Measurements from ENCODE around the gene SUZ12. TPM values are rescaled to one million over a fixed set of nuclear protein-coding genes. Genes with fewer than 3 reads are reported as not detected.
"Not testable (repeated sequence)": the region's sequence is repeated elsewhere in the genome, so short reads cannot be mapped to it uniquely, and the experiment has no call there.

The SUZ12 gene
- polyA plus RNA-seq, 2 of the 4 experiments (the other 2 are of a cell fraction): 38.6 to 54.6 TPM

- TF ChIP-seq REST (IDR thresholded peaks at IDR 0.05): no peak
These were observed 1.3 kb upstream of the SUZ12 start (continued) for GRCh38 chr17:31935512-31935911.

- ATAC-seq; DNase-seq (ENCODE audit: low read depth in 1 of 2, low spot score in 1 of 2); H3K4me1 ChIP-seq; FAIRE-seq; H3K9me3 ChIP-seq; CTCF ChIA-PET: not testable (repeated sequence)
- peak overlapping the region in 1 of 2 experiments; percentile 45; a peak in 1 of 6 replicates for H3K27ac ChIP-seq
- WGBS (ENCODE audit: missing lambda C conversion rate): 5% methylated on average over 9 of the region's 12 CpGs
- POLR2A ChIA-PET: interaction anchor here (0.8 kb wide), 1 partner anchor 37 kb away, joined by 5 read pairs; the partner anchor contains the start of gene UTP6
- H3K4me3 ChIP-seq: peak overlapping the region; percentile 45
- H3K4me2 ChIP-seq: peak overlapping the region; percentile 81
These were observed 1.3 kb downstream of the SUZ12 start for GRCh38 chr17:31937926-31938641.

- POLR2A ChIA-PET; DNase-seq (ENCODE audit: low read depth in 1 of 2, low spot score in 1 of 2); CTCF ChIA-PET; ATAC-seq; H3K4me2 ChIP-seq; FAIRE-seq; H3K4me3 ChIP-seq; H3K9me3 ChIP-seq; H3K27ac ChIP-seq; H3K4me1 ChIP-seq: not testable (repeated sequence)
- 97% methylated on average over 11 of the region's 11 CpGs for WGBS (ENCODE audit: missing lambda C conversion rate)
These were observed 5.1 kb downstream of the SUZ12 start for GRCh38 chr17:31941916-31942315.

- FAIRE-seq; H3K4me2 ChIP-seq; POLR2A ChIA-PET; H3K4me3 ChIP-seq; H3K9me3 ChIP-seq; H3K27ac ChIP-seq; H3K4me1 ChIP-seq; CTCF ChIA-PET; ATAC-seq; DNase-seq (ENCODE audit: low read depth in 1 of 2, low spot score in 1 of 2): not testable (repeated sequence)
- WGBS (ENCODE audit: missing lambda C conversion rate): 95% methylated on average over 7 of the region's 7 CpGs
These were observed 5.6 kb downstream of the SUZ12 start for GRCh38 chr17:31942396-31942795.

GRCh38 chr17:31951953-31952352 is 15.1 kb downstream of the SUZ12 start:
- POLR2A ChIA-PET; ATAC-seq; H3K4me1 ChIP-seq; FAIRE-seq; H3K4me2 ChIP-seq; DNase-seq (ENCODE audit: low read depth in 1 of 2, low spot score in 1 of 2); H3K9me3 ChIP-seq; H3K4me3 ChIP-seq; H3K27ac ChIP-seq: not testable (repeated sequence)
- WGBS (ENCODE audit: missing lambda C conversion rate): 92% methylated on average over 3 of the region's 3 CpGs
- CTCF ChIA-PET: interaction anchor here (0.7 to 2.0 kb wide), 2 partner anchors 55 to 62 kb away, joined by 3 to 4 read pairs; partner anchors contain the start of gene LRRC37B

GRCh38 chr17:31964131-31964530 is 27.3 kb downstream of the SUZ12 start:
- H3K27ac ChIP-seq; H3K4me2 ChIP-seq; ATAC-seq; POLR2A ChIA-PET; CTCF ChIA-PET; H3K4me1 ChIP-seq; H3K9me3 ChIP-seq; H3K4me3 ChIP-seq; DNase-seq (ENCODE audit: low read depth in 1 of 2, low spot score in 1 of 2); FAIRE-seq: not testable (repeated sequence)
- WGBS (ENCODE audit: missing lambda C conversion rate): 97% methylated on average over 8 of the region's 8 CpGs

GRCh38 chr17:31967648-31968047 is 30.8 kb downstream of the SUZ12 start:
- no peak overlapping the region for H3K27ac ChIP-seq
- ATAC-seq (peak; percentile 39 to 45; a peak in 2 of 6 replicates), DNase-seq (ENCODE audit: low read depth in 1 of 2, low spot score in 1 of 2) (peak in 1 of 2 experiments; percentile 20), FAIRE-seq (no peak)
- CTCF ChIA-PET: interaction anchor here (1.8 kb wide), 1 partner anchor 40 kb away, joined by 6 read pairs; the partner anchor contains the start of gene LRRC37B
- POLR2A ChIA-PET: no interaction called here
- TF ChIP-seq CEBPB (IDR thresholded peaks at IDR 0.05) (peak; percentile 61 to 73; a peak in 3 of 4 replicates), KDM5A (IDR thresholded peaks at IDR 0.05) (no peak), NR3C1 (IDR thresholded peaks at IDR 0.05) (no peak), RFX5 (IDR thresholded peaks at IDR 0.05) (no peak)
- no peaks in the 10 kb centered on the region for H3K9me3 ChIP-seq
- H3K4me2 ChIP-seq: no peak overlapping the region
- no peak overlapping the region for H3K4me3 ChIP-seq
- peaks cover 5% of the 10 kb centered on the region; the same call in 1 of the 3 replicates for H3K4me1 ChIP-seq
- WGBS (ENCODE audit: missing lambda C conversion rate): 92% methylated on average over 3 of the region's 3 CpGs

- POLR2A ChIA-PET; ATAC-seq; H3K9me3 ChIP-seq; CTCF ChIA-PET; H3K4me3 ChIP-seq; H3K27ac ChIP-seq; FAIRE-seq; H3K4me2 ChIP-seq; DNase-seq (ENCODE audit: low read depth in 1 of 2, low spot score in 1 of 2); H3K4me1 ChIP-seq: not testable (repeated sequence)
- WGBS (ENCODE audit: missing lambda C conversion rate): 86% methylated on average over 5 of the region's 5 CpGs
These were observed 33.6 kb downstream of the SUZ12 start for GRCh38 chr17:31970416-31970815.

- 91% methylated on average over 14 of the region's 14 CpGs for WGBS (ENCODE audit: missing lambda C conversion rate)
- H3K9me3 ChIP-seq; H3K27ac ChIP-seq; ATAC-seq; H3K4me1 ChIP-seq; DNase-seq (ENCODE audit: low read depth in 1 of 2, low spot score in 1 of 2); FAIRE-seq; POLR2A ChIA-PET; H3K4me2 ChIP-seq; CTCF ChIA-PET; H3K4me3 ChIP-seq: not testable (repeated sequence)
These were observed 37.7 kb downstream of the SUZ12 start for GRCh38 chr17:31974269-31975071.

All from A549 (cell line).